VCaP (cell line): ENCODE measurements around the gene PHF21B.
A peak's percentile ranks its signal among the peaks of the same experiment; 100 is the strongest.
"Not testable (repeated sequence)": the region's sequence is repeated elsewhere in the genome, so short reads cannot be mapped to it uniquely, and the experiment has no call there.

Experiments used
- H3K27ac ChIP-seq: fragments of 450-650 bp; 2 replicates; pipeline ENCODE4 v1.5.1; 2017
- TF ChIP-seq, protein P1 (sequence below): fragments of 450-650 bp; conservative IDR thresholded peaks from 2 replicates; pipeline ENCODE4 v1.5.1; 2017; ENCODE audit warnings: mild to moderate bottlenecking, moderate library complexity

The PHF21B gene

DNA sequence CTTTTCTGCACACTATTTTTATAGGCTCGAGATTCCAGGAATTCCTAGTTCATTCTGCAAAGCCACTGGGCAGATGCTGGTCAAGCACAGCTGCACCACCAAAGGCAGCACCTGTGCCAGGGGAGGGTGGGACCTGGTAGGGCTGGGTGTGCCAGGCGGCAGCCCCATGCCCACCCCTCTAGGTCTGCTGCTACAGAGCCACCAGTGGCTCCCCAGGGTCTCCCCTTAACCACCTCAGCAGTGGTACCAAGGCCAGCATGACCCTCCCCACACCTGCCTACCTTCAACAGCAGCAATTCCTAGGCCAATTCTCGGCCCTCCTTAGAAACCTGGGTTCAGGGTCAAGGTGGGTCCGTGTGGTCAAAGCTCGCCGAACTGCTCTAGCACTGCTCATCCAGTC lies 39.5 kb downstream of the PHF21B start:
- TF ChIP-seq, protein P1, sequence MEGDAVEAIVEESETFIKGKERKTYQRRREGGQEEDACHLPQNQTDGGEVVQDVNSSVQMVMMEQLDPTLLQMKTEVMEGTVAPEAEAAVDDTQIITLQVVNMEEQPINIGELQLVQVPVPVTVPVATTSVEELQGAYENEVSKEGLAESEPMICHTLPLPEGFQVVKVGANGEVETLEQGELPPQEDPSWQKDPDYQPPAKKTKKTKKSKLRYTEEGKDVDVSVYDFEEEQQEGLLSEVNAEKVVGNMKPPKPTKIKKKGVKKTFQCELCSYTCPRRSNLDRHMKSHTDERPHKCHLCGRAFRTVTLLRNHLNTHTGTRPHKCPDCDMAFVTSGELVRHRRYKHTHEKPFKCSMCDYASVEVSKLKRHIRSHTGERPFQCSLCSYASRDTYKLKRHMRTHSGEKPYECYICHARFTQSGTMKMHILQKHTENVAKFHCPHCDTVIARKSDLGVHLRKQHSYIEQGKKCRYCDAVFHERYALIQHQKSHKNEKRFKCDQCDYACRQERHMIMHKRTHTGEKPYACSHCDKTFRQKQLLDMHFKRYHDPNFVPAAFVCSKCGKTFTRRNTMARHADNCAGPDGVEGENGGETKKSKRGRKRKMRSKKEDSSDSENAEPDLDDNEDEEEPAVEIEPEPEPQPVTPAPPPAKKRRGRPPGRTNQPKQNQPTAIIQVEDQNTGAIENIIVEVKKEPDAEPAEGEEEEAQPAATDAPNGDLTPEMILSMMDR, result no peak
- no peak overlapping the region for H3K27ac ChIP-seq

DNA sequence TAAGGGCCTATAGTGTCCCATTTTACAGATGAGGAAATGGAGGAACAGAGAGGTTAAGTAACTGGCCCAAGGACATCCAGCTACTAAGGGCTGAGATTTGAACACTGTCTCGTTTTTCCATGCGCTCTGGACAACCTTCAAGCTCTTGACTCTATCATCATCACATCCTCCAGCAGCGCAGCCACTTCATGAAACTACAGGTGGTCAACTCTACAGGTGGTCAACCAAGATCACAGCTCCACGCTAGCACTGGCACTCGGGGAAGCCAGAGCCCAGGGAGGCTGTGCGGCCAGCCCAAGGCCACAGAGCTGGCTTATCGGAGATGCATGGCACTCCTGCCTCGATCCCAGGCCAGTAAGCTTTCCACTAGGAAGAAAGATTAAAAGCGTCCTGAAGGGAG lies 40.0 kb downstream of the PHF21B start:
- TF ChIP-seq, protein P1, result no peak
- H3K27ac ChIP-seq, result no peak overlapping the region

GRCh38 chr22:44968736-44969135 lies 41.1 kb downstream of the PHF21B start:
- no peak overlapping the region for H3K27ac ChIP-seq
- TF ChIP-seq, protein P1, result peak; percentile 63

- TF ChIP-seq, protein P1, result no peak
- H3K27ac ChIP-seq, result no peak overlapping the region
Measured at GRCh38 chr22:44965171-44965570, 44.6 kb downstream of the PHF21B start.

- no peak overlapping the region for H3K27ac ChIP-seq
- TF ChIP-seq, protein P1, result no peak
Measured at GRCh38 chr22:44964722-44965078, 45.1 kb downstream of the PHF21B start.

DNA sequence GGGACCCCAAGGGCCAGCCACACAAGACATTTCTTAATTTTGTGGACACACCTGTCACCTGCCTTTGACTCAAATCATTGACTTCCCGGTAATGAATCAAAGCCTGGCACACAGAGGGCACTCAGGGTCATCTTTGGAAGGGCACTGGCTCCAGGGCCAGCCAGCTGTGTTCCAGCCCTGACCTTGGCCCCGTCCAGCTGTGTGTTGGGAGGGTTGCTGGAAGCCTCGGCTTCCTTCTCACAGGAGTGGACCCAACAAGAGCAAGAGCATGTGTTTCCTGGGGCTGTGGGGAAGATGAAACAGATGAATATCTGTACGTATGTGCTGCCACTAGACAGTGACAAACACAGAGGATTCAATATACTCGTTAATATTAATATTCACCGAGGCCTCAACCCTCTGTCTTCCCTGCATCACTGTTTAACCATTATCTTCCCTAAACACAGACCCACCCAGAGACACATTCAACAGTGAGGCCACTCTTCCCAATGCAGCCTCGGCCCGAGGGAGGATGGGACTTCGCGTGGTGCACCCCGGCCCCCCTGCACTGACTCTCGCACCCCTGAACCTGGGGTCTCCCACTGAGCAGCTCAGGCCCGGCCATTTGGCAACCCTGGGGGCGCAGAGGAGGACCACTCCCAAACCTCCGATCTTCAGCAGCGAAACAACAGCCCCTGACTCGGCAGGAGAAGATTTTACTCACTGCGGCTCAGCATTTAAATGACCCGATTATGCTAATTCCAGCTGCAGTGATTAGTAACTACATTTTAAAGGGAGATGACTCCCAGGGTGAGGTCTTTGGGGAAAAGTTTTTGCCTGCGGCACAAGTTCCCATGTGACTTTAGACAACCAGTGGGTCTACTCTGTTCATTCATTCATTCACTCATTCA lies 45.7 kb downstream of the PHF21B start:
- TF ChIP-seq, protein P1, result no peak
- H3K27ac ChIP-seq, result no peak overlapping the region

DNA sequence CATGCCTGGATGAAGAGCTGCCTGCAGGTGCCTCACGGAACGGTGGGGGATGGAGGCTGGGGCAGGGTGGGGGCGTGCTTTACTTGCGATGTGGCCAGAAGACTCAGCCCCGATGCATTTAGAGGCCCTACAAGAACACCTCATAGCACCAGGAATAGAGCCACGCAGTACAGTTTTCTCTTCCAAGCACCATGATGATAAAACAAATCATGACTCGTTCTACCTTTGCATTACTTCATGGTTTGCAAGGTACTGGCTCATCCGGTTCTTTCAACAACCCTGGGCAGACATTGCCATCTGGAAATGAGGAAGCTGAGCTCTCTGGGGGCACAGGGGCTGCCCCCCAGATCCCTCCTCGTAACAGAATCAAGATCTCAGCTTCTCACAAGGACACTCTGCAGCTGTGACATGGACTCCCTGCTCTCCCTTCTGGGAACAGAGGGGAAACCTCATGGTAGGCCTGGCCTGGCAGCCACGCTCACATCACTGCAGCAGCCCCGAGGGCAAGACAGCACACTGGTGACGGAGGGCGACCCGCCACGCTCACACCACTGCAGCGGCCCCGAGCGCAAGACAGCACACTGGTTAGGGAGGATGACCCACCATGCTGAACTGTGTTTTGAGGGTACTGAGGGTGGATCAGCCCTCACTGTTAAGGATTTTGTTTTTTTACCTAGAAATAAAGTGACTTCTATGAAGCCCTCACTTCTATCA lies 46.9 kb downstream of the PHF21B start:
- H3K27ac ChIP-seq, result no peak overlapping the region
- TF ChIP-seq, protein P1, result no peak

GRCh38 chr22:44961682-44962081 lies 48.1 kb downstream of the PHF21B start:
- not testable (repeated sequence) for H3K27ac ChIP-seq
